ENCODE data around the gene ATP7B.

The ATP7B gene

GRCh38 chr13:51907040-51907732, 104.1 kb downstream of the ATP7B start:
- H3K27ac ChIP-seq (ENCODE audit: poor library complexity, severe bottlenecking), result no peak overlapping the region
- TF ChIP-seq CTCF (IDR thresholded peaks at IDR 0.05; ENCODE audit: poor library complexity, severe bottlenecking), result no peak
- no peaks in the 10 kb centered on the region for H3K36me3 ChIP-seq (ENCODE audit: low read depth)
- H3K4me1 ChIP-seq (ENCODE audit: insufficient read depth, poor library complexity, severe bottlenecking), result no peaks in the 10 kb centered on the region
- no peak overlapping the region for H3K4me3 ChIP-seq (ENCODE audit: severe bottlenecking)
- no peaks in the 10 kb centered on the region for H3K9me3 ChIP-seq (ENCODE audit: severe bottlenecking)
- DNase-seq (ENCODE audit: low spot score), result no peak
- H3K27me3 ChIP-seq (ENCODE audit: insufficient read depth, poor library complexity, severe bottlenecking), result no peaks in the 10 kb centered on the region
- no peak for ATAC-seq (ENCODE audit: low read depth)

- no peak for ATAC-seq (ENCODE audit: low read depth)
- H3K4me1 ChIP-seq (ENCODE audit: insufficient read depth, poor library complexity, severe bottlenecking), result no peaks in the 10 kb centered on the region
- no peaks in the 10 kb centered on the region for H3K9me3 ChIP-seq (ENCODE audit: severe bottlenecking)
- DNase-seq (ENCODE audit: low spot score), result no peak
- H3K36me3 ChIP-seq (ENCODE audit: low read depth), result no peaks in the 10 kb centered on the region
- no peak overlapping the region for H3K4me3 ChIP-seq (ENCODE audit: severe bottlenecking)
- H3K27me3 ChIP-seq (ENCODE audit: insufficient read depth, poor library complexity, severe bottlenecking), result no peaks in the 10 kb centered on the region
- no peak for TF ChIP-seq CTCF (IDR thresholded peaks at IDR 0.05; ENCODE audit: poor library complexity, severe bottlenecking)
- H3K27ac ChIP-seq (ENCODE audit: poor library complexity, severe bottlenecking), result no peak overlapping the region
These were observed 104.7 kb downstream of the ATP7B start for GRCh38 chr13:51906581-51906980.

- ATAC-seq (ENCODE audit: low read depth) (peak; percentile 58; the same call in 1 of the 3 replicates), DNase-seq (ENCODE audit: low spot score) (no peak)
- H3K27ac ChIP-seq (ENCODE audit: poor library complexity, severe bottlenecking), result no peak overlapping the region
- no peak overlapping the region for H3K4me3 ChIP-seq (ENCODE audit: severe bottlenecking)
- TF ChIP-seq CTCF (IDR thresholded peaks at IDR 0.05; ENCODE audit: poor library complexity, severe bottlenecking), result no peak
- H3K36me3 ChIP-seq (ENCODE audit: low read depth), result no peaks in the 10 kb centered on the region
- H3K27me3 ChIP-seq (ENCODE audit: insufficient read depth, poor library complexity, severe bottlenecking), result no peaks in the 10 kb centered on the region
- no peaks in the 10 kb centered on the region for H3K4me1 ChIP-seq (ENCODE audit: insufficient read depth, poor library complexity, severe bottlenecking)
- H3K9me3 ChIP-seq (ENCODE audit: severe bottlenecking), result no peaks in the 10 kb centered on the region
These were observed 105.5 kb downstream of the ATP7B start for GRCh38 chr13:51905787-51906186.

DNA sequence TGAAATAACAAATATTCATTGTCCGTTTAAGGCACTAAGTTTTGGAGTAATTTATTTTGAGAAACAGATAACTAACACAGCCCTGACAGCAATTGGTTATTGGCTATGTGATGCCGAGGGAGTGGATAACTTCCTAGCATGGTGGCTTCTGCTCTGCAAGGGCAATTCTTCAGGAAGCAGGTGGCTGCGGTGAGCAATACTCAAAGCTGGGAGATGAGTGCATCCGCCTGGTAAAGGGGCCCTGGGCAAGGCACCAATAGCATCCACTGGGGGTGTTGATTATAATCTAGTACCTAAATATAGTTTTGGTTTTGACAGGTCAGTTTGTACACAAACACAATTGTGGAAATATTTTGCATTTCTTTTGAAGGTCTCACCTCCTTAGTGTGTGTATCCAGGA, 108.5 kb downstream of the ATP7B start:
- DNase-seq (ENCODE audit: low spot score) (no peak), ATAC-seq (ENCODE audit: low read depth) (no peak)
- Histone ChIP-seq H3K36me3 (ENCODE audit: low read depth) (no peaks in the 10 kb centered on the region), H3K27me3 (ENCODE audit: insufficient read depth, poor library complexity, severe bottlenecking) (no peaks in the 10 kb centered on the region), H3K4me1 (ENCODE audit: insufficient read depth, poor library complexity, severe bottlenecking) (no peaks in the 10 kb centered on the region), H3K4me3 (ENCODE audit: severe bottlenecking) (no peak overlapping the region), H3K9me3 (ENCODE audit: severe bottlenecking) (no peaks in the 10 kb centered on the region), H3K27ac (ENCODE audit: poor library complexity, severe bottlenecking) (no peak overlapping the region)
- no peak for TF ChIP-seq CTCF (IDR thresholded peaks at IDR 0.05; ENCODE audit: poor library complexity, severe bottlenecking)

- Histone ChIP-seq H3K36me3 (ENCODE audit: low read depth) (no peaks in the 10 kb centered on the region), H3K27me3 (ENCODE audit: insufficient read depth, poor library complexity, severe bottlenecking) (no peaks in the 10 kb centered on the region), H3K4me3 (ENCODE audit: severe bottlenecking) (no peak overlapping the region), H3K9me3 (ENCODE audit: severe bottlenecking) (no peaks in the 10 kb centered on the region), H3K4me1 (ENCODE audit: insufficient read depth, poor library complexity, severe bottlenecking) (no peaks in the 10 kb centered on the region), H3K27ac (ENCODE audit: poor library complexity, severe bottlenecking) (no peak overlapping the region)
- TF ChIP-seq CTCF (IDR thresholded peaks at IDR 0.05; ENCODE audit: poor library complexity, severe bottlenecking), result no peak
- ATAC-seq (ENCODE audit: low read depth) (no peak), DNase-seq (ENCODE audit: low spot score) (no peak)
These were observed 110.8 kb downstream of the ATP7B start for GRCh38 chr13:51900471-51900870.
